BE2C (cell line): ENCODE measurements around the gene EVX2.

Source experiments
- DNase-seq: peaks from one replicate; pipeline ENCODE4 v3.0.0-alpha.2; 2020
- H3K27me3 ChIP-seq: fragments of 250-450 bp; sonication (Bioruptor Pico); 2 replicates; pipeline ENCODE4 v1.5.1; 2020; ENCODE audit warnings: mild to moderate bottlenecking
- H3K36me3 ChIP-seq: fragments of 250-450 bp; sonication (Bioruptor Pico); 2 replicates; pipeline ENCODE4 v1.5.1; 2020; ENCODE audit warnings: mild to moderate bottlenecking
- H3K4me1 ChIP-seq: fragments of 250-450 bp; sonication (Bioruptor Pico); 2 replicates; pipeline ENCODE4 v1.5.1; 2020
- H3K4me3 ChIP-seq: 2 replicates; pipeline ENCODE4 v1.5.1; 2011; ENCODE audit warnings: low read depth, low read length
- H3K9me3 ChIP-seq: fragments of 250-450 bp; sonication (Bioruptor Pico); 2 replicates; pipeline ENCODE4 v1.5.1; 2020
- CTCF ChIP-seq: IDR thresholded peaks from 2 replicates; pipeline ENCODE4 v1.5.1; 2012; ENCODE audit warnings: mild to moderate bottlenecking, low read depth, low read length

EVX2 gene

DNA sequence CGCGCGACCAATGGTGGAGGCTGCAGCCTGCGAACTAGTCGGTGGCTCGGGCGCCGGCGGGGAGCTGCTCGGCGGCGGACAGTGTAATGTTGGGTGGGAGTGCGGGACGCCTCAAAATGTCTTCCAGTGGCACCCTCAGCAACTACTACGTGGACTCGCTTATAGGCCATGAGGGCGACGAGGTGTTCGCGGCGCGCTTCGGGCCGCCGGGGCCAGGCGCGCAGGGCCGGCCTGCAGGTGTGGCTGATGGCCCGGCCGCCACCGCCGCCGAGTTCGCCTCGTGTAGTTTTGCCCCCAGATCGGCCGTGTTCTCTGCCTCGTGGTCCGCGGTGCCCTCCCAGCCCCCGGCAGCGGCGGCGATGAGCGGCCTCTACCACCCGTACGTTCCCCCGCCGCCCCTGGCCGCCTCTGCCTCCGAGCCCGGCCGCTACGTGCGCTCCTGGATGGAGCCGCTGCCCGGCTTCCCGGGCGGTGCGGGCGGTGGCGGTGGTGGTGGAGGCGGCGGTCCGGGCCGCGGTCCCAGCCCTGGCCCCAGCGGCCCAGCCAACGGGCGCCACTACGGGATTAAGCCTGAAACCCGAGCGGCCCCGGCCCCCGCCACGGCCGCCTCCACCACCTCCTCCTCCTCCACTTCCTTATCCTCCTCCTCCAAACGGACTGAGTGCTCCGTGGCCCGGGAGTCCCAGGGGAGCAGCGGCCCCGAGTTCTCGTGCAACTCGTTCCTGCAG, 39.1 kb upstream of the EVX2 start, which contains the start of gene HOXD9:
Gene HOXD9 (plus strand): TSS at position 37 of the 728 bp plus-strand sequence. CDS start 50 bp downstream, at position 87.
- H3K27me3 ChIP-seq = no peaks in the 10 kb centered on the region
- DNase-seq = peak; percentile 74
- no peaks in the 10 kb centered on the region for H3K4me1 ChIP-seq
- no peaks in the 10 kb centered on the region for H3K36me3 ChIP-seq
- H3K4me3 ChIP-seq = peak within 1 kb of the TSS; percentile 68
- no peak for TF ChIP-seq CTCF
- H3K9me3 ChIP-seq = no peaks in the 10 kb centered on the region

DNA sequence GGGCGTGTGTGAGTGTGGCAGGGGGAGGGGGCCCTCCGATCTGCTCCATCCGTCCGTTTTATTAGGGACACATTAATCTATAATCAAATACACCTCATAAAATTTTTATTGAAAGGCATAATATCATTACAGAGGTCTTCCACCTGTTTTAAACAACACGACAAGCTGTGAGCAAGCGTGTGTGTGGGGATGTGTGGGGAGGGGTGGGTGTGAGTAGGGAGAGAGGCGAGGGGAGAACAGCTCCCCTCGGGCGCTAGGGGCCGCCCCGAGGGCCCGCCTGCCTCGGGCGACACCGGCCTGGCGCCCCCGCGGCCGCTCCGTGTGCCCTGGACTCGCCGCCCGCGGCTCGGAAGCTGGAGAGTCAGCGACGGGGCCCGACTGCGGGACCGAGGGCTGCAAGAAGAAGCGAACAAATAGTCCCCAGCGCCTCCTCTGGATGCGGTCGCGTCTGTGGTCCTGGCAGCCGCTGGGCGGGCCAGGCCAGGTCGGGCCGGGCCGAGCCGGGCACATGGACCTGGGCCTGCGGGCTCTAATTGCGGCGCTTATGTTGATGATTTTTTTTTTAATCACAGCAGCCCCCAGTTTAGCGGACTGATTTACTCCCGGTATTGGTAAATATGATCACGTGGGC, 38.4 kb upstream of the EVX2 start:
- H3K4me1 ChIP-seq = no peaks in the 10 kb centered on the region
- no peaks in the 10 kb centered on the region for H3K9me3 ChIP-seq
- peaks cover 4% of the 10 kb centered on the region; the same call in 1 of the 2 replicates for H3K27me3 ChIP-seq
- DNase-seq = peak; percentile 49
- TF ChIP-seq CTCF = no peak
- no peaks in the 10 kb centered on the region for H3K36me3 ChIP-seq
- peak overlapping the region; percentile 68 for H3K4me3 ChIP-seq

- no peak overlapping the region for H3K4me3 ChIP-seq
- H3K9me3 ChIP-seq = no peaks in the 10 kb centered on the region
- 0 out of 2 replicates have a peak, but pooled peaks cover 3% of the 10 kb centered on the region for H3K4me1 ChIP-seq
- no peaks in the 10 kb centered on the region for H3K36me3 ChIP-seq
- no peak for TF ChIP-seq CTCF
- H3K27me3 ChIP-seq = peaks cover 5% of the 10 kb centered on the region; the same call in 1 of the 2 replicates
- no peak for DNase-seq
These were observed 37.7 kb upstream of the EVX2 start for GRCh38 chr2:176121190-176122051.

DNA sequence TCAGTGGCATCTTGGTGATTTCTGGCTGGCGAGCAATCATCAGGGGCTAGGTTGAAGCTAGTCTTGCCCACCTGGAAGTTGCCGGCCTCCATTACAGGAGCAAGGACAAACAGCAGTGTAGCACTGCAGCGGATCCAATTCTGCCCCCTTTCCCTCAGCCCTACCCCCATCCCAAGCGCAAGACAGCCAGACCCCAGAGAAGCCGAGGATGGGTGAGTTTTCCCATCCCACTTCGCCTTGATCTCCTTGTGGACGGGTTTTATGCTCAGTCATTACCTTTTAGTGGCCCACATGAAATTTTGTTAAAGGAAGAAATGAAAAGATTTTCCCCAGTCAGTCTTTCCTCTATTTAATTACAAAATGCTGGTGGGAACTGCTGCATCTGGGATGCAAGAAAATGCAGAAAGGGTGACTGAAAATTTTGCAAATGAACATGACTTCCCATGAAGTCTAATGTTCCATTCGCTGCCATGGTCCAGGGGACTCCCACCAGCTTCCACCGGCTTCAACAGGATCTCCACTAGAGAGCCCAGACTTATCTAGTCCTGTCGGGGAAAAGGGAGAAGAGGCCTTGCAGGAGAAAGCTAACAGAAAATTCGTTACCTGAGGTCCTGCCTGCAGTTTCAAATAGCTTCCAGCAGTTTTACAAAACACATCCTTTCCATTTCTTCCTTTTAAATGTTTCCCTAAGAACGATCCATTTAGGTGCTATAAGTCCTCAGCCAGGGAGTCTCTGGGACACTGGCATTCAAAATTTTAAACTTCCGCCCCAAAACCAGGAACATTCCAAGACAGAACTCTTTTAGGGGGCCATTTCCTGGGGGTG, 36.8 kb upstream of the EVX2 start:
- no peak for TF ChIP-seq CTCF
- Histone ChIP-seq H3K27me3 (peaks cover 5% of the 10 kb centered on the region; the same call in 1 of the 2 replicates), H3K36me3 (no peaks in the 10 kb centered on the region; the same call in 1 of the 2 replicates), H3K4me3 (no peak overlapping the region), H3K9me3 (no peaks in the 10 kb centered on the region), H3K4me1 (0 out of 2 replicates have a peak, but pooled peaks cover 3% of the 10 kb centered on the region)
- no peak for DNase-seq

DNA sequence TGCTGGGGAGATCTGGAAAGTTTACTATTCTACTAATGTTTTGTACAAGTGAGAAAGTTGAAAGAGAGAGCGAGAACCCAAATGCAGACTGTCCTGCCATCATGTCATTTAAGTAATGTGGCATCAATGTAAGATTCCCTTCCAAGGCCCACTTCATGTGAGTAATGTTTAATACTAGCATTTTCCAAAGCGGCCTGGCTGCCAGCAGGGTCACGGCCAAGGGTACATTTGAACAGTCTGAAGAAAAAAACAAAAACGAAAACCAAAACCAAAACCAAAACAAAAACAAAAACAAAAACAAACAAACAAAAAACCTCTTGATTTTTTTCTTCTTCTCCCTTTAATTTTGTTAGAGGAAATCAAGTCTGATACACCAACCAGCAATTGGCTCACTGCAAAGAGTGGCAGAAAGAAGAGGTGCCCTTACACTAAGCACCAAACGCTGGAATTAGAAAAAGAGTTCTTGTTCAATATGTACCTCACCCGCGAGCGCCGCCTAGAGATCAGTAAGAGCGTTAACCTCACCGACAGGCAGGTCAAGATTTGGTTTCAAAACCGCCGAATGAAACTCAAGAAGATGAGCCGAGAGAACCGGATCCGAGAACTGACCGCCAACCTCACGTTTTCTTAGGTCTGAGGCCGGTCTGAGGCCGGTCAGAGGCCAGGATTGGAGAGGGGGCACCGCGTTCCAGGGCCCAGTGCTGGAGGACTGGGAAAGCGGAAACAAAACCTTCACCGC, 35.0 kb upstream of the EVX2 start:
- peaks cover 5% of the 10 kb centered on the region; the same call in 1 of the 2 replicates for H3K27me3 ChIP-seq
- H3K9me3 ChIP-seq = no peaks in the 10 kb centered on the region
- TF ChIP-seq CTCF = peak; percentile 67
- DNase-seq = peak; percentile 60
- H3K4me3 ChIP-seq = peak overlapping the region; percentile 47
- H3K36me3 ChIP-seq = no peaks in the 10 kb centered on the region; the same call in 1 of the 2 replicates
- H3K4me1 ChIP-seq = 0 out of 2 replicates have a peak, but pooled peaks cover 3% of the 10 kb centered on the region
